T-helper 1 cell (primary cell): ENCODE results near the gene CSKMT.
"Not testable (repeated sequence)": the region's sequence is repeated elsewhere in the genome, so short reads cannot be mapped to it uniquely, and the experiment has no call there.

Experiments
- DNase-seq, 5 donors: peaks; one replicate each; pipeline ENCODE4 v3.0.0-alpha.2; 2012 to 2020

Gene CSKMT

GRCh38 chr11:62656796-62657429, 8.2 kb upstream of the CSKMT start:
- no peak for DNase-seq

- peak in 4 of 5 donors; percentile 23 to 66 (median 40) for DNase-seq
Observed at GRCh38 chr11:62664405-62665074, 572 bp upstream of the CSKMT start.

- DNase-seq: peak; percentile 23 to 60 (median 48)
Observed at GRCh38 chr11:62665599-62666258, 617 bp downstream of the CSKMT start.

- DNase-seq: no peak
Observed at GRCh38 chr11:62666259-62666926, 1.3 kb downstream of the CSKMT start.

GRCh38 chr11:62667460-62667859, 2.3 kb downstream of the CSKMT start:
- no peak for DNase-seq

GRCh38 chr11:62669420-62670161, 4.5 kb downstream of the CSKMT start:
- no peak for DNase-seq

GRCh38 chr11:62671236-62671607, 6.1 kb downstream of the CSKMT start:
- DNase-seq: no peak

- DNase-seq: peak; percentile 46 to 87 (median 61)
Observed at GRCh38 chr11:62671608-62672389, 6.7 kb downstream of the CSKMT start, which contains the start of the genes LBHD1 and UQCC3. LBHD1 (minus strand) TSS chr11:62672267; CDS start chr11:62670031, 2,236 bp downstream. UQCC3 (plus strand) TSS chr11:62671673; CDS start chr11:62671746, 73 bp downstream.

GRCh38 chr11:62673196-62673525, 8.0 kb downstream of the CSKMT start:
- DNase-seq: no peak

GRCh38 chr11:62675415-62675814, 10.3 kb downstream of the CSKMT start:
- DNase-seq: not testable (repeated sequence)

GRCh38 chr11:62676698-62677097, 11.6 kb downstream of the CSKMT start:
- no peak for DNase-seq

GRCh38 chr11:62677156-62677555, 12.0 kb downstream of the CSKMT start:
- DNase-seq: no peak

GRCh38 chr11:62677714-62678113, 12.6 kb downstream of the CSKMT start:
- DNase-seq: no peak

- no peak for DNase-seq
Observed at GRCh38 chr11:62678433-62678769, 13.3 kb downstream of the CSKMT start.

GRCh38 chr11:62678770-62679696, 13.9 kb downstream of the CSKMT start, which contains the start of gene UBXN1:
UBXN1 (minus strand) TSS chr11:62679073; CDS start chr11:62678923, 150 bp downstream.
- peak; percentile 70 to 83 (median 77) for DNase-seq

- peak in 1 of 5 donors; percentile 67 for DNase-seq
Observed at GRCh38 chr11:62680825-62681240, 15.7 kb downstream of the CSKMT start.

- no peak for DNase-seq
Observed at GRCh38 chr11:62682518-62682917, 17.4 kb downstream of the CSKMT start.

- no peak for DNase-seq
Observed at GRCh38 chr11:62687508-62688396, 22.6 kb downstream of the CSKMT start.

GRCh38 chr11:62688491-62688890, 23.4 kb downstream of the CSKMT start:
- no peak for DNase-seq
